Tibial nerve (tissue), 3 donors: Measurements from ENCODE around the gene PXDN.

Experiments
- CTCF ChIP-seq, 5 experiments: fragments of 200-600 bp in 3 of 5; fragments of 450-650 bp in 2 of 5; sonication (generic) in 3 of 5; IDR thresholded peaks; one replicate each; pipeline ENCODE4 v1.5.1; 2016 to 2019; ENCODE audit warnings: antibody characterized with exemption in 5 of 5, mild to moderate bottlenecking in 3 of 5, moderate library complexity in 2 of 5
- POLR2A ChIP-seq, 2 donors: fragments of 450-650 bp; IDR thresholded peaks; one replicate each; pipeline ENCODE4 v1.6.1; 2017; ENCODE audit warnings: antibody characterized with exemption in 2 of 2, mild to moderate bottlenecking in 2 of 2, moderate library complexity in 2 of 2

GRCh38 chr2:1656961-1657841 lies 87.1 kb downstream of the PXDN start:
- no peak for TF ChIP-seq POLR2A (IDR thresholded peaks at IDR 0.05)
- no peak for TF ChIP-seq CTCF (IDR thresholded peaks at IDR 0.05)
